ENCODE results near the gene FAM184A.

- TF ChIP-seq CTCF (IDR thresholded peaks at IDR 0.05) (no peak), POLR2A (IDR thresholded peaks at IDR 0.05) (no peak)
These were observed 106.8 kb downstream of the FAM184A start for GRCh38 chr6:118971682-118972081.
